Spleen (tissue), 7 donors: ENCODE data around the gene SDK1.

Experiments
- POLR2A ChIP-seq, 3 donors: fragments of 450-650 bp; IDR thresholded peaks; one replicate each; pipeline ENCODE4 v1.5.1; 2017; ENCODE audit warnings: antibody characterized with exemption in 3 of 3, mild to moderate bottlenecking in 1 of 3
- POLR2AphosphoS5 ChIP-seq, 3 donors: sonication (generic); formaldehyde crosslinking; IDR thresholded peaks; one replicate each; pipeline ENCODE4 v1.5.1; 2017; ENCODE audit warnings: antibody characterized with exemption in 3 of 3
- TF ChIP-seq, protein P1 (sequence below), 11 experiments: fragments of 200-600 bp in 7 of 11; fragments of 450-650 bp in 4 of 11; sonication (generic) in 4 of 11; IDR thresholded peaks in 8 of 11; conservative IDR thresholded peaks in 3 of 11; 1 replicate in 7 of 11; 2 replicates in 4 of 11; pipeline versions ENCODE4 v1.4.0 to v1.8.0; 2016 to 2021; ENCODE audit warnings: antibody characterized with exemption in 11 of 11, inconsistent platforms in 4 of 11, mild to moderate bottlenecking in 1 of 11
- donor health status: DM: no; HTN: no; CAD: no; lungs with moderate emphysema.
- donor health status: DM: no; HTN: no; CAD: no.
- donor health status: DM: no; HTN: no; CAD: no.

DNA sequence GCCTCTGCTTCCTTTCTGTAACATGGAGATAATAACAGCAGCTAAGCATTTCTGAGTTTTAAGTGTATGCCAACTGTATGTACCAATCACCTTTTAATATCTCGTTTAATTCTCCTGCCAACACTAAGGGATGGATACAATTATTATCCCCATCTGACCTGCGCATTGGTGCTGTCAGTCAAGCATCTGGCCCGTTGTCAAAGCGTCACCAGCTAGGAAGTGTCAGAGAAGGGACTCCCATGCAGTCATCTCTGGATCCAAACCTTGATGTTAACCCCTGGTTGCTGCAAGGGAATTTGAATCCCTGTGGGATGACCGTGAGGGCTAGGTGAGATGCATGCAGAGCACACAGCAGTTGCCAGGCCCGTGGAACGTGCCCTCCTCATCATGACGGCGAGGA, 506.8 kb downstream of the SDK1 start:
- TF ChIP-seq, protein P1, sequence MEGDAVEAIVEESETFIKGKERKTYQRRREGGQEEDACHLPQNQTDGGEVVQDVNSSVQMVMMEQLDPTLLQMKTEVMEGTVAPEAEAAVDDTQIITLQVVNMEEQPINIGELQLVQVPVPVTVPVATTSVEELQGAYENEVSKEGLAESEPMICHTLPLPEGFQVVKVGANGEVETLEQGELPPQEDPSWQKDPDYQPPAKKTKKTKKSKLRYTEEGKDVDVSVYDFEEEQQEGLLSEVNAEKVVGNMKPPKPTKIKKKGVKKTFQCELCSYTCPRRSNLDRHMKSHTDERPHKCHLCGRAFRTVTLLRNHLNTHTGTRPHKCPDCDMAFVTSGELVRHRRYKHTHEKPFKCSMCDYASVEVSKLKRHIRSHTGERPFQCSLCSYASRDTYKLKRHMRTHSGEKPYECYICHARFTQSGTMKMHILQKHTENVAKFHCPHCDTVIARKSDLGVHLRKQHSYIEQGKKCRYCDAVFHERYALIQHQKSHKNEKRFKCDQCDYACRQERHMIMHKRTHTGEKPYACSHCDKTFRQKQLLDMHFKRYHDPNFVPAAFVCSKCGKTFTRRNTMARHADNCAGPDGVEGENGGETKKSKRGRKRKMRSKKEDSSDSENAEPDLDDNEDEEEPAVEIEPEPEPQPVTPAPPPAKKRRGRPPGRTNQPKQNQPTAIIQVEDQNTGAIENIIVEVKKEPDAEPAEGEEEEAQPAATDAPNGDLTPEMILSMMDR (IDR thresholded peaks at IDR 0.05 in 8 of 11, conservative IDR thresholded peaks at IDR 0.05 in 3 of 11), result no peak
- TF ChIP-seq POLR2A (IDR thresholded peaks at IDR 0.05) (no peak), POLR2AphosphoS5 (IDR thresholded peaks at IDR 0.05) (no peak)
